Spleen (tissue), 7 donors: ENCODE data around the gene C8B.

Source experiments
- CTCF ChIP-seq, 11 experiments: fragments of 200-600 bp in 7 of 11; fragments of 450-650 bp in 4 of 11; sonication (generic) in 4 of 11; IDR thresholded peaks in 8 of 11; conservative IDR thresholded peaks in 3 of 11; 1 replicate in 7 of 11; 2 replicates in 4 of 11; pipeline versions ENCODE4 v1.4.0 to v1.8.0; 2016 to 2021; ENCODE audit warnings: antibody characterized with exemption in 11 of 11, inconsistent platforms in 4 of 11, mild to moderate bottlenecking in 1 of 11
- POLR2AphosphoS5 ChIP-seq, 3 donors: sonication (generic); formaldehyde crosslinking; IDR thresholded peaks; one replicate each; pipeline ENCODE4 v1.5.1; 2017; ENCODE audit warnings: antibody characterized with exemption in 3 of 3
- donor health status: DM: no; HTN: no; CAD: no; lungs with moderate emphysema.
- donor health status: DM: no; HTN: no; CAD: no.
- donor health status: DM: no; HTN: no; CAD: no.

GRCh38 chr1:56931211-56931610 lies 34.6 kb downstream of the C8B start:
- TF ChIP-seq CTCF (IDR thresholded peaks at IDR 0.05 in 8 of 11, conservative IDR thresholded peaks at IDR 0.05 in 3 of 11) (no peak), POLR2AphosphoS5 (IDR thresholded peaks at IDR 0.05) (no peak)
